Tibial artery (tissue), 4 donors: ENCODE data around the gene ASB12.

ENCODE experiments used
- DNase-seq, 2 donors: peaks; one replicate each; pipeline ENCODE4 v3.0.0-alpha.2; 2019
- H3K27ac ChIP-seq, 2 donors: fragments of 200-600 bp; sonication (generic) in 1 of 2; 1 replicate in 1 of 2; 2 replicates in 1 of 2; pipeline ENCODE4 v1.5.1; 2018 to 2019; ENCODE audit warnings: mild to moderate bottlenecking in 1 of 2
- H3K27me3 ChIP-seq, 2 donors: fragments of 200-600 bp; sonication (generic) in 1 of 2; one replicate each; pipeline versions ENCODE4 v1.5.1 to v1.6.0; 2016 to 2019
- H3K36me3 ChIP-seq, 3 donors: fragments of 200-600 bp; sonication (generic) in 2 of 3; one replicate each; pipeline ENCODE4 v1.5.1; 2016 to 2019; ENCODE audit warnings: mild to moderate bottlenecking in 2 of 3
- H3K4me1 ChIP-seq, 4 donors: fragments of 200-600 bp; sonication (generic) in 2 of 4; 1 replicate in 3 of 4; 2 replicates in 1 of 4; pipeline ENCODE4 v1.5.1; 2016 to 2019
- H3K4me3 ChIP-seq, 2 donors: fragments of 200-600 bp; sonication (generic) in 1 of 2; 1 replicate in 1 of 2; 2 replicates in 1 of 2; pipeline ENCODE4 v1.5.1; 2018 to 2019; ENCODE audit warnings: mild to moderate bottlenecking in 2 of 2
- H3K9me3 ChIP-seq, 3 donors: fragments of 200-600 bp; sonication (generic) in 1 of 3; one replicate each; pipeline ENCODE4 v1.5.1; 2016 to 2019
- intact Hi-C: fragments of 100-400 bp; cut with DNase I; formaldehyde crosslinking; loops from one replicate; pipeline ENCODE4 v1.15.0; 2023; ENCODE audit warnings: low total_unique reads
- TF ChIP-seq, protein P1 (sequence below), 2 experiments: fragments of 200-600 bp in 1 of 2; fragments of 450-650 bp in 1 of 2; IDR thresholded peaks; one replicate each; pipeline ENCODE4 v1.5.1; 2017 to 2019; ENCODE audit warnings: antibody characterized with exemption in 2 of 2, mild to moderate bottlenecking in 1 of 2, moderate library complexity in 1 of 2

Gene ASB12

DNA sequence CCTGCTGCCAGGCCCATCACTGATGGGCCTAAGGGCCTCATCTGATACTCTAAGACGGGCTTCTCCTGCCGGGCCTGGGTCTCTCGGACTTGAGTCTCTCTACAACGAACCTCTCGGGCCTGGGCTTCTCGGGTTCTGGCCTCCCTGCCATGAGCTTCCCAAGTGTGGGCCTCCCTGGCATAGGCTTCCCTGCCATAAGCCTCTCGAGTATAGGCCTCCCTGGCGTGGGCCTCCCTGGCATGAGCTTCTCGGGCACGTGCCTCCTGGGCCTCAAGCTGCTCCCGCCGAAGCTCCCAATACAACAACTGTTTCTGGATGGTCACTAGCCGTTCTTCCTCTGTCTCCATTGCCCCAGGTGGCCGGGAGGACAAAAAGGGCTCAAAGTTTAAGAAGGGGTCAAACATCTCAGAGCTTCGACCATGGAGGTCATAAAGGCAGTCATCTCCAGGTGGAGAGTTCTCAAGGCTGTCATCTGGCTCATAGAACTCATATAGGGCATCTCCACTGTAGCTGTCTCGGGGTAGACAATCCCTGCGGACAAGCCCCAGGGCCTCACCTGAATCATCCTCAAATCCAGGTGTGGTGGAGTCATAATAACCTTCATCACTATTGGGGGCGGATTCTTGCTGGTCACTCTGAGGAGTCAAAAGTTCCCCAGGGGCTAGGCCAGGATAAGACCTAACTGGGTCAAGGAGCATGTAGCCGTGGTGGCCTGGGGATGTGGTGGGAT lies 39.0 kb downstream of the ASB12 start:
- TF ChIP-seq, protein P1, sequence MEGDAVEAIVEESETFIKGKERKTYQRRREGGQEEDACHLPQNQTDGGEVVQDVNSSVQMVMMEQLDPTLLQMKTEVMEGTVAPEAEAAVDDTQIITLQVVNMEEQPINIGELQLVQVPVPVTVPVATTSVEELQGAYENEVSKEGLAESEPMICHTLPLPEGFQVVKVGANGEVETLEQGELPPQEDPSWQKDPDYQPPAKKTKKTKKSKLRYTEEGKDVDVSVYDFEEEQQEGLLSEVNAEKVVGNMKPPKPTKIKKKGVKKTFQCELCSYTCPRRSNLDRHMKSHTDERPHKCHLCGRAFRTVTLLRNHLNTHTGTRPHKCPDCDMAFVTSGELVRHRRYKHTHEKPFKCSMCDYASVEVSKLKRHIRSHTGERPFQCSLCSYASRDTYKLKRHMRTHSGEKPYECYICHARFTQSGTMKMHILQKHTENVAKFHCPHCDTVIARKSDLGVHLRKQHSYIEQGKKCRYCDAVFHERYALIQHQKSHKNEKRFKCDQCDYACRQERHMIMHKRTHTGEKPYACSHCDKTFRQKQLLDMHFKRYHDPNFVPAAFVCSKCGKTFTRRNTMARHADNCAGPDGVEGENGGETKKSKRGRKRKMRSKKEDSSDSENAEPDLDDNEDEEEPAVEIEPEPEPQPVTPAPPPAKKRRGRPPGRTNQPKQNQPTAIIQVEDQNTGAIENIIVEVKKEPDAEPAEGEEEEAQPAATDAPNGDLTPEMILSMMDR (IDR thresholded peaks at IDR 0.05) = no peak
- intact Hi-C loops = no loop called here
- Histone ChIP-seq H3K4me1 (no peaks in the 10 kb centered on the region), H3K9me3 (no peaks in the 10 kb centered on the region), H3K36me3 (peaks cover 4 to 31% (median 24%) of the 10 kb centered on the region in 3 donors), H3K27ac (no peak overlapping the region), H3K4me3 (no peak overlapping the region), H3K27me3 (no peaks in the 10 kb centered on the region)
- no peak for DNase-seq

DNA sequence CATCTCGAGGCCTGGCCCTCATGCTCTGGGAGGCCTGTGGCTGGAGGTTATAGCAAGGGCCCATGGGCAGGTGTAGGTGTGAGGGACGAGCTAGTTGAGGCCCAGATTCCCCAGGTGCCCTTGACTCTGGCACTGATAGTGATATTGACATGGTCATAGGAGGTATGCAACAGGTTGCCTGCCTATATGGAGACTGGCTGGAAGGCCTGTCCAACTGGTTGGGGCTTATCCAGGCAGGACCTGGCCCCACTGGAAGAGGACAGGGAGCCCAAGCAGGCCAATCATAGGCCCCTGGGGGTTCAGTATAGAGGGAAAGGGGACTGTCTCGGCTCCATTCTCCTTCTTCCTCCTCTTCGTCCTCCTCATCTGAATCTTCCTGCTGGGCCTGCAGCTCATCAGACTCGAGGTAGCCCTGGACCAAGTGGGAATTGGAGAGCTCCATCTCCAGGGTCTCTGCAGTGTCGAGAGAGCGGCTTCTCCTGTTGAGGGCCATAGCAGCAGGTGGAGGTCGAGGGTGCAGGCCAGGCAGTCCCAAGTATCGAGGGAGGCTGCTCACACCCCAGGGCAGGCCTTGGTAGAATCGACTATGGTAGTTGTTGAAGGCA lies 40.2 kb downstream of the ASB12 start:
- intact Hi-C loops = no loop called here
- no peak for DNase-seq
- Histone ChIP-seq H3K4me1 (no peaks in the 10 kb centered on the region), H3K27ac (no peak overlapping the region), H3K27me3 (no peaks in the 10 kb centered on the region), H3K4me3 (no peak overlapping the region), H3K36me3 (peaks cover 4 to 31% (median 24%) of the 10 kb centered on the region in 3 donors), H3K9me3 (no peaks in the 10 kb centered on the region)
- TF ChIP-seq, protein P1 (IDR thresholded peaks at IDR 0.05) = no peak

- intact Hi-C loops = no loop called here
Observed at GRCh38 chrX:64188901-64189300, 41.5 kb downstream of the ASB12 start.

DNA sequence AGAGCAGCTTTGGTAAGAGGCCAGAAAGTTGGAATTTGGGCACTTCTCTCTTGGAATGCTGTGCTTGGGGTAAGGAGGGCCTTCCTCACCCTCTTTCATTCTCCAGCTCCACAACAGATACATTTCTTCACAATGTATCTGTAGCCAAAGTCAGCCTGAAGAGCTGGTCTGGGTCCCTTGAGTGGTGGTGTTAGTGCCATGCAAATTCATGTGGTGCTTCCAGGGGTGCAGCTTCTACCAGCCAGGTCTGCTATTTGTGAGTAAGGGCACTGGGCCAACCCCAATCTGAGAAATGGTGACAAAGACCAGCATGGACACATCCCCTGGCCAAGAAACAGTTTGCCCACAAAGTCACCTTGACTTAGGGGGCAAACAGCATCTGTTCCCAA lies 42.7 kb downstream of the ASB12 start:
- no peak for DNase-seq
- H3K27ac ChIP-seq = no peak overlapping the region
- no peak overlapping the region for H3K4me3 ChIP-seq
- peaks cover 4 to 29% (median 24%) of the 10 kb centered on the region in 3 donors for H3K36me3 ChIP-seq
- intact Hi-C loops = no loop called here
- TF ChIP-seq, protein P1 (IDR thresholded peaks at IDR 0.05) = no peak
- H3K9me3 ChIP-seq = no peaks in the 10 kb centered on the region
- peaks cover 0 to 3% (median 0%) of the 10 kb centered on the region in 4 donors for H3K4me1 ChIP-seq
- no peaks in the 10 kb centered on the region for H3K27me3 ChIP-seq

More at GRCh38 chrX:64188901-64189300, 41.5 kb downstream of the ASB12 start:
- Histone ChIP-seq H3K27me3 (no peaks in the 10 kb centered on the region), H3K4me1 (peaks cover 0 to 3% (median 0%) of the 10 kb centered on the region in 4 donors), H3K36me3 (peaks cover 4 to 31% (median 24%) of the 10 kb centered on the region in 3 donors), H3K9me3 (no peaks in the 10 kb centered on the region), H3K27ac (no peak overlapping the region), H3K4me3 (no peak overlapping the region)
- no peak for DNase-seq
- TF ChIP-seq, protein P1 (IDR thresholded peaks at IDR 0.05) = no peak

DNA sequence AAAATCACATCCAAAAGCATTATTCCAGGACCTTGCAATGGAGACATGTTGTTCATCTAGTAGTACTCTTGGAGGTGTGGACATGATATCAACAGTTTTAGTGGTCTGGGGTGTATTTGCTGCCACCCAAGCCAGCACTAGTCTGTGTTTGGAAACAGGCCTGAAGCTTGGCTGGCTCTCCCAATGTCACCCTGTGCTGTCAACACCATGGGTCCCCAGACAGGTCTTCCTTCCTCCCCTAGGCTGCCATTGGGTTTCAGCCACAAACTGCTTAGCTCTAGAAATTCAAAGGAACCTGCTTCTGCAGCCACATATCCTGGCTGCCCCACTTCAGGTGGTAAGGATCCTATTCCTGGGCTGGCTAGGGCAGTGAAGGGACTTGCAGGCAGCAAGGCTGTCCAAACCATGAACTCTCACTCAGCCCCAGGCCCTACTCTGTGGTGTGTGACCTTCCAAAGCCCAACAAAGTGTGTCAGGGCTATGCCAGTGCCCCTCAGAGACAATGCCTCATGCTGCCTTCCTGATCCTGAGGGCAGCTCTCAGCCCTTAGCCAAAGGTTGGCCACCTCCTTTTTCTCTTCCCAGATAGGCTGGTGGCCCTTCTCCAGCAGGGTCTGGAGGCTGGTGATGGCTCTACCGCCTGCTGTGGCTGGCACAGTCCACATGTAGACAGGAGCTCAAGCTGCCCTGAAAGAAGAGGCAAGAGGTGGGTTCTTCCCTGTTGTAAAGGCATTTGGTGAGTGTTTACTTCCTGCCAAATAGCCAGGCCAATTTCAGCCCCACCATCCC lies 43.2 kb downstream of the ASB12 start:
- Histone ChIP-seq H3K27me3 (no peaks in the 10 kb centered on the region), H3K36me3 (peaks cover 0 to 23% (median 22%) of the 10 kb centered on the region in 3 donors), H3K9me3 (no peaks in the 10 kb centered on the region), H3K27ac (no peak overlapping the region), H3K4me3 (no peak overlapping the region), H3K4me1 (peaks cover 0 to 3% (median 0%) of the 10 kb centered on the region in 4 donors)
- intact Hi-C loops = no loop called here
- TF ChIP-seq, protein P1 (IDR thresholded peaks at IDR 0.05) = no peak
- DNase-seq = no peak
